ENCODE data around the gene CIBAR2.

The CIBAR2 gene

DNA sequence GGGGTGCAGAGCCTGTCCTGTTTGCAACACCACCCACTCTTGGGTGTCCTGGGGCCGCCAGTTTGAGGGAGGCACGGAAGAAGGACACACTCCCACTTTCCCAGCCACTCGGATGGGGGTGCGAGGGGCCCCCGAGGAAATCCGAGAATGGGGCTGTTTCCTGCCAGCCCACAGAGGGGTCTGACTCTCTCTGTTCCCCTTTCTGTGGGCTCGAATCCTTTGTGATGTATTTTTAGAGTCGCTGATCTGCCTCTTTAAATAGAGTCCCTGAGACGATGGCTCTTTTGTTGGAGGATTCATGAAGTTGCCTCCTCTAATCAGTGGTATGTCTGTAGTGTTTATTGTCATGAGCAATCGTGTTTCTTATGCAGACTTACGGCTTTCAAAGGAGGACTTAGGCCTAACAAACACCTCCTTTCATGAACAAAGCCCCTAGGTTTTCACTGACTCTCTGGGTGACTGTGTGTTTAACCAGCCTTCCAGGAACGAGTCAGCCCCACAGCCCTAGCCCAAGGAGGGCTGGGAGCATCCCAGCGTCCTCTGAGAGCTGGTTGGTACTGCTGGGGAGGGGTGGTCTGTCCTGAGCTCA is 29.1 kb downstream of the CIBAR2 start:
- no peak for DNase-seq (ENCODE audit: low read depth in 2 of 2)

DNA sequence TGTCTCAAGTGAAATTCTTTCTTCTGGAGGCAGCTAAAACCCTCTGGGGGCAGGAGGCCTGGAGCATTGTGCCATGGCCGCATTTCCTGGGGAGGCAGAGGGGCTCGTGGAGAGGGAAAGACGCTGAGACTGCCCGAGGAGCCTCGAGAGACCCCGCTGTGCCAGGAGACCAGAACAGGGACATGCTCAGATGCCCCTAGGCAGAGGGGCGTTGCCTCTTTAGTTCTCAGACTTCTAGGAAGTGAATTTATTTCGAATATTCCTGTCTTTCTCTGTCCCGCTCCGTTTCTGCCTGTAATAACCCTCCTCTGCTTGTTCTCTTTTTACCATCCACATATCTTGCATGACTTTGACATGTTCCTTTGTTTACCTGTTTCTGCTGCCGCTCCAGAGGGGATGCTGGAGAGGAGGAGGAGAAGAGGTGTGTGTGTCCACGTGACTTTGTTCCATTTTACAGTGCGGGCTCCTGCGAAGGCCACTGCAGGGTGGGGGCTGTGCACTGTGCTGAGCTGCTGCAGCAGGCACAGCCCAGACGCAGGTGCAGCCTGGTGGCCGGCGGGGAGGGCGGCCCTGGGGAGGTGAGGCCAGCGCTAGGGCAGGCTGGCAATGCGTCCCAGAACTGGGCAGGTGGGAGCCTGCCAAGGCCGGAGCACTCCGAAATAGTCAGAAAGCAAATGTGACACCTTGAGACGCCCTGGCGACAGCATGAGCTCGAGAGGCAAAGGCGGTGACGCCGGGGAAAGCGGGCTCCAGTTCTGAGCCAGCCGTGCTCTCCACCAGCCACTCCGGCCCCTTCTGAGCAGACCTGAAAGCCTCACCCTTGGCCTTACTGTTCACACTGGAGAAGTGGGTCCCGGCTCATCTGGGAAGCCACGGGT is 29.9 kb downstream of the CIBAR2 start:
- DNase-seq (ENCODE audit: low read depth in 2 of 2): no peak

DNA sequence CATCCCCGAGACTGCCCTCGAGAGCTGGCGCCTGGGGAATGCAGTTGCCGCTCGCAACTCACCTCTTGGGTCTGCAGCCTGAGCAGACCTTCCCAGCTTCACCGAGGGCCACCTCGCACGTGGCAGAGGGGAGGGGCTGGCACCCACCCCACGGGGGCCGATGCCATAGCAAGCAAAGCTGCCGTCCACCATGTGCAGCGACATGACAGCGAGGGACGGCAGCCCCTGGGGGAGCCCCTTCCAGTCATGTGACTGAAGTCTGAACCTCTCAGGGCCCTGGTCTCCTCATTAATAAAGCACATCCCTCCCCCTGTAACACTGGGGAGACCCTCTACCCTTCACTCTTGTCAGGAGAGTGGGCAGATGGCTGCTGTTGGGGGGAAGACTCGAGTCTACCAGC is 30.5 kb downstream of the CIBAR2 start:
- DNase-seq (ENCODE audit: low read depth in 2 of 2): no peak

DNA sequence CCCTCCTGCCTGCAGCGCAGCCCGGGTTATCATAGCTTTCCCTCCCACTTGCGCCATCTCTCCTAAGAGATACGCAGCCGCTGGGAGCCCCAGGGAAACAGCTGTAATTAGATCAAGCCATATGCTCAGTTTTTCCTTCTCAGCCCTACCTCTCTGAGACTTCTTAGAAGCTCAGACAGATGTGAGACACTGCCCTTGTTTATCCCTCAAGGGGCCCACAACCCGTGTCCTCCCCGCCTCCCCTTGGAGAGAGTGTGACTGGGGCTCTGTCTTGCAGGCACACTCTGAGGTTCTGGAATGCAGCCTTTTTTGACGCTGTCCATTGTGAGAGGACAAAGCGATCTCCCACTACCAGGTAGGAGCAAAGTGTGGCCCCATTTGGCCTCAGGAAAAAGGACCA is 31.2 kb downstream of the CIBAR2 start:
- DNase-seq (ENCODE audit: low read depth in 2 of 2): no peak

DNA sequence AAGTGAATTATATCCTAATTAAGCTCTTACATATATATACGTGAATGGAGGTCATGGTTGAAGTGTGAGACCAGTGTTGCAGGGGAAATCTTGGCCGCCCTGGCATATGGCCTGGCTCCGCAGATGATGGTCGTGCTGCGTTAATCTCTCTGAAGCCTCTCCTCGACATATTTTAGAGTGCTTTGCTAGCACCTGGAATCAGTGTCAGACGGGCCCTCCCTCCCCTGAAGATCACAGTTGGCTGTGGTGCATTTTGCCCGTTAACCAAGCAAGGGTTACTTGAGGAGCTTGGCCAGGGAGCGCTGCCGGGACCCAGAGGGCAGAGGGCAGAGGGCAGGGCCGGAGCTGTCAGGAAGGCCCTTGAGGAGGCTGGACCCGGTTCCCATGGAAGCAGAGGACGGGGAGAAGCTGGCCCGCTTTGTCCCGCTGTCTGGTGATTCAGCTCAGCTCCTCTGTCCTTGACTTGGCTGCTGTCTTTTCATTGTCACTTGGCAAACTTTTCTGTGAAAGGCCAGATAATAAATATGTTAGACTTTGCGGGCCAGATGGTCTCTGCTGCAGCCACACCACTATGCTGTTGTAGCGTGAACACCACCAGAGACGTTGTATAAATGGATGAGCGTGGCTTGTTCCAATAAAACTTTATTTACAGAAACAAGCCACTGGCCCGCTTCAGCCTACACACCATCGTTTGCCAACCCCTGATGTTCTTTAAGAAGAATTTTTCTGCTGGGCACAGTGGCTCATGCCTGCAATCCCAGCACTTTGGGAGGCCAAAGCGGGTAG is 32.3 kb downstream of the CIBAR2 start:
- no peak for DNase-seq (ENCODE audit: low read depth in 2 of 2)

DNA sequence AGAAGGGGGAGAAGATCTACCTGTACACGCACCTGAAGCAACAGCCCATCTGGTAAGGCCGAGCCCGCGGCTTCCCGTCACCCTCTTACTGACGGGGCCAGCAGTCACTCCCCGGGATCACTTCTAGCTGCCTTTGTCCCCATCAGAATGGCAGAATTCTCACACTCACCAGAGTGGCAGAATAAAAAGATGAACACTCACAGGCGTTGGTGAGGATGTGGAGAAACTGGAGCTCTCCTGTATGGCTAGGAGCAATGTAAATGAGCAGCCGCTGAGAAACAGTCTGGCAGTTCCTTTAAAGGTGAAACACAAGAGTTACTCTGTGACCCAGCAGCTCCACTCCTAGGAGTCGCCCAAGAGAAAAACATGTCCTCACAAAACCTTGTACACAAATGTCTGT is 33.3 kb downstream of the CIBAR2 start:
- no peak for DNase-seq (ENCODE audit: low read depth in 2 of 2)

DNA sequence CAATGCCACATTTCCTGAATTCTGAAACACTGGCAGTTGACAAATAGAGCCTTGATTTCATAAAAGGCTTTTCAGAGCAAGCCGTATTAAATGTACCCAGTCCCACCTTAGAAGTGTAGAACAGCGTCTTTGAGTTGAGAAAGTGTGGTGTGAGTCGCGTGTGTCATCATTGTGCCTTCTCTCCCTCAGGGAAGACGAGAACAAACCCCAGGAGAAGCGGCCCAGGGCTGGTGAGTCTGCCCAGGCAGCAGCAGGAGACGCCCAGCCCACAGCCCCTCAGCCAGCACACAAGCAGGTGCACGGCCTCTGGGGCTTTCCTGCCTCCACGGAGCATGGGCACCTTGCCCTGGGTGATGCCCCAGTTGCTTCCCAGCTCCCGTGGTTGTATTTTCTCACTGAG is 34.0 kb downstream of the CIBAR2 start:
- DNase-seq (ENCODE audit: low read depth in 2 of 2): no peak

DNA sequence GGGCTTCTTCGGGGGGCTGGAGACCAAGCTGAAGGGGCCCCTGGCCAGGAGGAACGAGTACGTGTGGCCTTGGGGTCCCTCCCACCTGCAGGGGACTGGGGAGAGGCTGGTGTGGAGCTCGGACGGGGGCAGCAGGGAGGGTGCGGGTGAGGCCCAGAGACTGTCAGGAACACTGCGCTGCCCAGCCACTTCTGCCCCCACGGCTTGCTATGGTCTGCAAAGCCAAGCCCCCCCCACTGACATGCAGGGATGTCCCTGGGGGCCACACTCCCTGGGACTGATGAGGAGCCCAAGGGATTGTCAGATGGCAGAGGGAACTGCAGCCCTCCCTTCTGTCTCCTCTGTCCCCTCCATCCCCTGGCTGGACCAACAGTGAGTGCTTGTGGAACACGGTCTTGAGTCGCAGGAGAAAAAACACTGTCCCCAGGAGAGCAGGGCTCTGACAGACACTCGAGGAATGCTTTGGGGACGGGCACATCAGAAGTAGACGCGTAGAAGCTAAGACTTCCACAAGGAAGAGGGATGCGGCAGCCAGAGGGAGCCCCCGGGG is 34.6 kb downstream of the CIBAR2 start:
- DNase-seq (ENCODE audit: low read depth in 2 of 2): no peak

DNA sequence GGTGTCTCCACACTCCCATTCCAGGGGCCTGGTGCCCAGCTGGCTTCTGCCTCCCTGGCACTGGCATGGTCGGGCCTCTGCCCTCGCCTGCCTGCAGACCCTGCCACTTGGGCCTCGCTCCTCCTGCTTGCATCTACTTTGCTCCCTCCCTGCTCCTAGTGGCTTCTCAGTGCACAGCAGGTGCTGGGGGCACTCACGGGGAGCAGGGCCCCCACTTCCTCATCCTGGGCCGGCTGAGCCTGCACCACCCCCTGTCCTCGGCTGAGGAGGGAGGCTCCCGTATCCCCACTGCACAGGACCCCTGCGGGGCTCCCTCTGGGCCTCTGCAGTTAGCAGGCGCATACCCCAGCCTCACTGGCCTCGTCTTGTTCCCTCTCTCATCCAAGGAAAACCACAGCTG is 35.2 kb downstream of the CIBAR2 start:
- DNase-seq (ENCODE audit: low read depth in 2 of 2): no peak

DNA sequence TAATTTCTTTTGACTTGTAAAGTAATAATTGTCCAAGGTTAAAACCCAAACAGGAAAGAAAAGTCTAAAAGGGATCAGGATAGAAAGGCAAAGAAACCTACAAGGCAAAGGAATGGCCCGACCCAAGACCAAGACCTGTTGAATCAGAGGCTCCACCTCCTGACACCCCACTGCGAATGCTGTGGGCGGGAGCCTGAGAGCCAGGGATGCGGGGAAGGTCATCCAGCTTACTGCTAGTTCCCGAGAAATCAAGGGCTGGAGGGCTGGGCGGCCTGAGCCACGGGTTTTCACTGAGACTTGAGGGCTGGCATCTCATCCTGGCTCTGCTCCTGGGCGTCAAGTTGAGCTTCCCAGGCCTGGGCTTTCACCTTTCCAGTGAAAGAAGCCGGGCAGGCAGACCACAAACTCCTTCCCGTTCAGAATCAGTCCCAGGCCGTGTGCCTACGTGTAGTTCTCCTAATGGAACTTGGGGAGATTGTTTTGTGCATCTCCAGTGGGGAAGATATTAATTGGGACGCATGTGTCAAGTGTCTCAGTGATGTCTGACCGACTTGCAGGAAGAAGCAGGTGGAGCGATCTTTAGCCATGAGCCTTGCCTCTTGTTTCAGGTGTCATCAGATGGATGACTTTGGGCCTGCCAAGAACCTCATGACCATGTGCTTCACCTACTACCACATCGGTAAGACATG is 36.9 kb downstream of the CIBAR2 start:
- DNase-seq (ENCODE audit: low read depth in 2 of 2): no peak

DNA sequence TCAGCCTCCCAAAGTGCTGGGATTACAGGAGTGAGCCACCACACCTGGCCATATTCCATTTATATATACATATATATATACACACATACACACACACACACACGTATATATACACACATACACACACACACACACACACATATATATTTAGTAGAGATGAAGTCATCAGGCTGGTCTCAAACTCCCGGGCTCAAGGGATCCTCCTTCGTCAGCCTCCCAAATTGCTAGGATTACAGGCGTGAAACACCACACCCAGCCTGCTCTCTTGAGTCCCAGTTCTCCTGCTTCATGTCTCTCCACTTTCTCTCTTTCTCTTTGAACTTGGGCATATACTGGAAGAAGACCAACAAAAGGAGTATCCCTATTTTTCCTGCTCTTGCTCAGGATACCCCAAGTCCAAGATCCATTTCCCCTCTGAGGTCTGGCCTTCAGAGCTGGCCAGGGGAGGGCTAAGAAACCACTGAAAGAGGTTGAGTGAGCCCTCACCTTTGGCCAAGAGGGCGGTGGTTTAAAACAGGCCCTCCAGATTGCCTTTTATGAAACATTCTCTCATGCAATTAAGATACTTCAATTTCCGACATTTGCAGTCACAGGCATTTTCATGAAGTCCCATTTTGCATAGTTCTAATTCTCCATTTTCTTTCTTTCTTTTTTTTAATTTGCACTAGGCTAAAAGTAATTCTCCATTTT is 37.9 kb downstream of the CIBAR2 start:
- no peak for DNase-seq (ENCODE audit: low read depth in 2 of 2)

DNA sequence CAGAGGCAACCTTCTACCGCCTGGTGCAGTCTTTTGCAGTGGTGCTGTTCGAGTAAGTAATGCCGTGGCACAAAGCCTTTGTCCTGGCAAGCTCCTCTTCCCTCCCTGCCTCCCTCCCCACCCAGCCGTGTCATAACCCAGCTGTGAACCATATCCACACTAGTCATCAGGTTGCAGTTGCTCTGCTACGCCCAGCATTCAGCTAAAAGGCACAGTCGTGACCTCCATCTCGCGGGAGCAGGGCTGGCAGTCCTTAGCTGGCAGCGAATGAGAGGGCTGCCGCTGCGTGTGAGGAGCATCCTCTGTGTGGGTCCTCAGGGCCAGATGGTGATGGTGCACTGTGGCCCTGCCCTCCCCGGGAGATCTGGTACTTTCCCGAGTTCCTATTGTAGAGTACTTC is 39.3 kb downstream of the CIBAR2 start:
- no peak for DNase-seq (ENCODE audit: low read depth in 2 of 2)

DNA sequence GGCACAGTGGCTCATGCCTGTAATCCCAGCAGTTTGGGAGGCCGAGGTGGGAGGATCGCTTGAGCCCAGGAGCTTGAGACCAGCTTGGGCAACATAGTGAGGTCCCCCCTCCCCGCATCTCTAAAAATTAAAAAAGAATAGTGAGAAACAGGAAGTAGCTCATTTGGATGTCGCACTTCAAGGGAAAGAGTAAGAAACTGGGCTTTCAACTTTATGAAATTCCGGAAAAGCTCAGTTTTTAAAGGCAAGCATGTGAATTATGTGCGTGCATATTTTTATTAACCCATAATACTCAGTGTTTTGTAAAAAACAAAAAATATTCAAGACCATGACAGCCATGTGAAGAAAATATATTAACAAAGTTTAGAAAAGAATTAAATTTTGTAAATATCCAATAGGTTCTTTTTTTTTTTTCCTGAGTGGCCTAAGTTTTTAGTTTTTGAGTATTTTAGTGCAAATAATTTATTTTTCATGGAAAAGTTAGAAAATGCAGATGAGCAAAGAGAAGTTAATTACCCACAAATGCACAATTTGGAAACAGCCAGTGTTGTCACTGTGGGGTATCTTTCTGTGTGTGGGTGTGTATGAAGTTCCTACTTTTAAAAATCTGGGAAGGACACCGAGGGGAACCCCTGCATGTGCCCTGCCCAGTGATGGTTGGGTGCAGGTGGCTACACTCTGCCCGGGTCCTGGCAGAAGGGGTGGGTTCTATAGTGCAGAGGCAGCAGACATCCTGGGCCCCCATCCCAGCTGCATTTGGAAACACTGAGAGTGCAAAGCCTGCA is 40.0 kb downstream of the CIBAR2 start:
- no peak for DNase-seq (ENCODE audit: low read depth in 2 of 2)

DNA sequence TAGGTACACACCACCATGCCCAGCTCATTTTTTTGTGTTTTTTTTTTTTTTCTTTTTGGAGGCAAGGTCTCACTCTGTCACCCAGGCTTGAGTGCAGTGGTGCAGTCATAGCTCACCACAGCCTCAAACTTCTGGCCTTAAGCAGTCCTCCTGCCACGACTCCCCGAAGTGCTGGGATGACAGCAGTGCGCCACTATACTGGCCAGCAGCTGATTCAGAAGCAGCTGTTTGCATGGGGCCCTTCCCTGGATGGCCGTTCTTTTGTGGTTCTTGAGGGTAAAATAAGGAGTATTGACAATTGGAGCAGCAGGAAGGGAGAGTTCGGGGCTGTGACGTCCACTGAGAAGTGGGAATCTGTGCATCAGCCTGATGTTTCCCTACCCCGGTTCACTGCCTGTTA is 43.1 kb downstream of the CIBAR2 start:
- no peak for DNase-seq (ENCODE audit: low read depth in 2 of 2)

DNA sequence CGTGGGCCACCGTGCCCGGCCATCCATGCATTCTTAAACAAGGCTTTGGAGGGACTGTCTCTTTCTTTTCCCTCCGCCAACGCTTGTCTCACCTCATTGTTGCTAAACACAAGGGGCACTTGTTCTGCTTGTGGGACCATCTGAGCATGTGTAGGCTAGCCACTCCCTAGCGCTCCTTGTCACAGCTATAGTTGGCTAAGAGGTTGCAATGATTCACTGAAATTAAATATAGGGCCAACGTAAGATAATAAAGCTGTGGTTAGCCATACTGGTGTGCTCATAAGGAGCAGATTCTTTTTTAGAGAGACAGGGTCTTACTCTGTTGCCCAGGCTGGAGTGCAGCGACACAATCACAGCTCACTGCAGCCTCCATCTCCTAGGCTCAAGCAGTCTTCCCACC is 43.5 kb downstream of the CIBAR2 start:
- no peak for DNase-seq (ENCODE audit: low read depth in 2 of 2)

DNA sequence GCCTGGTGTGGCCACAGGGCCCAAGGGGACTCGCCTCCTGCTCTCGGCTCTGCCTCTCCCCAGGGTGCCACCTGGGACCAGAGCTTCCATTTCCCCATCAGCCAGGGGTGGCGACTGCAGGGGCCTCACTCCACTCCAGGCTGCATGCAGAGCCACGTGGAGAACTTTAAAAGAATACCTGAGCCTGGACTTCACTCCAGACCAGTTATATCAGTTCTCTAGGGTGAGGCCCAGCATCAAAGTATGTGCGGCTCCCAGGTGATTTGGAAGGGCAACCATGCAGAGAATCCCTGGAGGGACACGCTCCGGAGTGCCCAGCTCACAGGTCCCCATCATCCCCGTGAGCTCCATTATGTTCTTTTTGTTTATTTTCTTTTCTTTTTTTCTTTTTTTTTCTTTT is 44.8 kb downstream of the CIBAR2 start:
- DNase-seq (ENCODE audit: low read depth in 2 of 2): no peak

DNA sequence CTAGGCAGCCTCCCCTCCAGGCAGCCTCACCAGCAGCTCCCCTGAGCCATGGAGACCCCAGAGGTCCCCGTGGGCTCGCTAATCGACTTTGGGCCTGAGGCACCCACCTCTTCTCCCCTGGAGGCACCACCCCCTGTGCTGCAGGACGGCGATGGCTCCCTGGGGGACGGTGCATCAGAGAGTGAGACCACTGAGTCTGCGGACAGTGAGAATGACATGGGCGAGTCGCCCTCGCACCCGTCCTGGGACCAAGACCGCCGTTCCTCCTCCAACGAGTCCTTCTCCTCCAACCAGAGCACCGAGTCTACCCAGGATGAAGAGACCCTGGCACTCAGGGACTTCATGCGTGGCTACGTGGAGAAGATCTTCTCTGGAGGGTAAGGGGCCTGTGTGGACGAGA is 45.2 kb downstream of the CIBAR2 start:
- no peak for DNase-seq (ENCODE audit: low read depth in 2 of 2)

DNA sequence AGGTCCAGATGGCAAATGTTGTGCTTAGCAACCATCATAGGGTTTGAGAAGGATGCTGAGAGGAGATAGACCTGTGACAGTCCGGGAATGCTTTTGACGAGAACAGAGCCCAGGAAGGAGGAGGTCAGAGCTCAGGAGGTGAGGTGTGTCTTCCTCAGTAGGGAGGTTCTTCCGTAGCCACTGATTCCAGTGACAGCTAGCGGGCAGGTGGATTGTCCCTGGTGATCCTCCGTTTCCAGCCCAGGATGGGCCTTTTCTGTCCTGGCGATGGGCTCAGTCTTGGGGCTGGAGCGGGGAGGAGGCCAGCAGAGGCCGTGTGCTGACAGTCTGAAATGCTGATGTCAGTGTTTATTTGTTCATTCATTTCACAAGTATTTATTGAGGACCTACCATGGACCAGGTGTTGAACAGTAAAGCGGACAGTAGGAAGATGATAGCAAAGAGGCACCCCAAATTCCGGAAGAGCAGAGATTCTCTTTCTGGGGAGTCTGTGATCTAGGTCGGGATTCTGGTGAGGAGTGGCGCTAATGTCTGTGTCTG is 45.9 kb downstream of the CIBAR2 start:
- DNase-seq (ENCODE audit: low read depth in 2 of 2): no peak

DNA sequence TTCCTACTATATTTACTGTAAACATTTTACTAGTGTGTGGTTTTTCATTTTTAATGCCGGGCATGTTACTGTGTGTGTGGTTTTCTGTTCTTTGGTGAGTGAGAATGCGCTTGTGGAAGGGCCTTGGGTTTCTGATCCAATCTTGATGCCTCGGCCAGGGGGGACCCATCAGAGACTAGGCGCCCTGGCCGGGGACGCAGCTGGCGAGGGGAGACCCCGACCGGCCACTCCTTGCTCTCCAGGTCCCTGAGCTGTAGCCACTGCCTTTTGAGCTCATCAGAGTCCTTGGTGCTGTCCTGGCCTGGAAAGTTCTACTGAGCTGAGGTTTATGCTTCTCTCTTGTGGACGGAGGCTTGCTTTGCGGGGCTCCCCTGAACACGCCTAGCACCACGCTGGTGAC is 47.2 kb downstream of the CIBAR2 start:
- no peak for DNase-seq (ENCODE audit: low read depth in 2 of 2)

DNA sequence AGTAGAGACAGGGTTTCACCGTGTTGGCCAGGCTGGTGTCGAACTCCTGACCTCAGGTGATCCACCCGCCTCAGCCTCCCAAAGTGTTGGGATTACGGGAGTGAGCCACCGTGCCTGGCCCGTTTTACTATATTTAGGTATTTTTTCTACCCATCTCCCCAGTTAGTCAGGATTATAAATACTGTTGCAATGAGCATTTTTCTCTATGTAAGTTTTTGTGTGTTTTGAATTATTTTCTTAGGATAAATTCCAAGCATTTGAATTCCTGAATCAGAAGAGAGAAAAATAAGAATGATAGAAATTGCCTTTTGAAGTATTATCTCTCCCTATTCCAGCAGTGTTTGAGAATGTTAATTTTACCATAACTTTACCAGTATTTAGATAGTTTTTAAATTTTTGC is 48.1 kb downstream of the CIBAR2 start:
- DNase-seq (ENCODE audit: low read depth in 2 of 2): no peak
